Ramos (cell line): ENCODE measurements around the gene TTC28.

Experiments used
- in situ Hi-C: fragments of 300-500 bp; cut with MboI; formaldehyde crosslinking; loops from one replicate; pipeline ENCODE4 v1.14.3; 2022; ENCODE audit warnings: low sequenced_read_pairs; ENCODE audit not compliant: unreplicated experiment

Gene TTC28

GRCh38 chr22:28051787-28052356 is 627.8 kb downstream of the TTC28 start:
- in situ Hi-C loops, result no loop called here

GRCh38 chr22:28051091-28051786 is 628.4 kb downstream of the TTC28 start:
- in situ Hi-C loops, result no loop called here

GRCh38 chr22:28048529-28048928 is 631.1 kb downstream of the TTC28 start:
- in situ Hi-C loops, result no loop called here

GRCh38 chr22:28047740-28048139 is 631.9 kb downstream of the TTC28 start:
- in situ Hi-C loops, result no loop called here

- in situ Hi-C loops, result no loop called here
Observed at GRCh38 chr22:28046100-28046499, 633.5 kb downstream of the TTC28 start.

GRCh38 chr22:28044546-28045173 is 635.0 kb downstream of the TTC28 start:
- in situ Hi-C loops, result no loop called here

GRCh38 chr22:28043266-28043665 is 636.4 kb downstream of the TTC28 start:
- in situ Hi-C loops, result no loop called here

- in situ Hi-C loops, result no loop called here
Observed at GRCh38 chr22:28034760-28035401, 644.8 kb downstream of the TTC28 start.

- in situ Hi-C loops, result no loop called here
Observed at GRCh38 chr22:28034145-28034759, 645.4 kb downstream of the TTC28 start.

- in situ Hi-C loops, result no loop called here
Observed at GRCh38 chr22:28032861-28033260, 646.8 kb downstream of the TTC28 start.

GRCh38 chr22:28031383-28031922 is 648.2 kb downstream of the TTC28 start:
- in situ Hi-C loops, result no loop called here

GRCh38 chr22:28030473-28030872 is 649.2 kb downstream of the TTC28 start:
- in situ Hi-C loops, result no loop called here

- in situ Hi-C loops, result loop anchor here (10.0 kb wide), 1 partner anchor 565 kb away; no protein-coding TSS in a partner anchor
Observed at GRCh38 chr22:28029956-28030355, 649.7 kb downstream of the TTC28 start.

- in situ Hi-C loops, result loop anchor here (10.0 kb wide), 1 partner anchor 565 kb away; no protein-coding TSS in a partner anchor
Observed at GRCh38 chr22:28029201-28029948, 650.3 kb downstream of the TTC28 start.

- in situ Hi-C loops, result loop anchor here (10.0 kb wide), 1 partner anchor 567 kb away; no protein-coding TSS in a partner anchor
Observed at GRCh38 chr22:28027453-28028448, 651.9 kb downstream of the TTC28 start.

GRCh38 chr22:28025866-28026575 is 653.6 kb downstream of the TTC28 start:
- in situ Hi-C loops, result loop anchor here (10.0 kb wide), 1 partner anchor 569 kb away; no protein-coding TSS in a partner anchor

GRCh38 chr22:28025333-28025732 is 654.3 kb downstream of the TTC28 start:
- in situ Hi-C loops, result loop anchor here (10.0 kb wide), 1 partner anchor 569 kb away; no protein-coding TSS in a partner anchor
